ENCODE results near the gene ATAD3C. TPM values are rescaled to one million over a fixed set of nuclear protein-coding genes. Genes with fewer than 3 reads are reported as not detected.

Gene ATAD3C
- polyA plus RNA-seq, 1 of the 3 experiments (the other 2 are of a cell fraction): 0.38 TPM

GRCh38 chr1:1419363-1419812, 30.1 kb upstream of the ATAD3C start (continued):
- no peak for TF ChIP-seq JUND (IDR thresholded peaks at IDR 0.05)

GRCh38 chr1:1419813-1420653, 29.5 kb upstream of the ATAD3C start:
- WGBS (ENCODE audit: low lambda C conversion rate): 13% methylated on average over 6 of the region's 112 CpGs
- no peak for TF ChIP-seq RCOR1 (IDR thresholded peaks at IDR 0.05; ENCODE audit: low read length)
- no peak for TF ChIP-seq ELF1 (IDR thresholded peaks at IDR 0.05)
- no peak for TF ChIP-seq GABPA (IDR thresholded peaks at IDR 0.05; ENCODE audit: low read depth)
- TF ChIP-seq TAF1 (IDR thresholded peaks at IDR 0.05; ENCODE audit: borderline replicate concordance, low read depth, low read length): no peak
- no peak for TF ChIP-seq TCF12 (IDR thresholded peaks at IDR 0.05)
- TF ChIP-seq SMC3 (IDR thresholded peaks at IDR 0.05; ENCODE audit: low read depth, low read length): no peak
- no peak for TF ChIP-seq REST (IDR thresholded peaks at IDR 0.05; ENCODE audit: low read depth, low read length)
- no peak for TF ChIP-seq GATA2 (CRISPR knock-in tag; IDR thresholded peaks at IDR 0.05)
- TF ChIP-seq ZBTB33 (IDR thresholded peaks at IDR 0.05; ENCODE audit: borderline replicate concordance, low read depth): no peak
- TF ChIP-seq FOXJ3 (CRISPR knock-in tag; IDR thresholded peaks at IDR 0.05): no peak
- no peak for TF ChIP-seq EP300 (IDR thresholded peaks at IDR 0.05; ENCODE audit: borderline replicate concordance in 1 of 2, low read depth in 1 of 2, low read length in 1 of 2)
- TF ChIP-seq USF1 (IDR thresholded peaks at IDR 0.05; ENCODE audit: borderline replicate concordance, low read depth): no peak
- no peak for TF ChIP-seq MXI1 (IDR thresholded peaks at IDR 0.05; ENCODE audit: low read depth, low read length)
- TF ChIP-seq MEF2A (IDR thresholded peaks at IDR 0.05; ENCODE audit: borderline replicate concordance, low read depth): no peak
- no peak for TF ChIP-seq PBX3 (IDR thresholded peaks at IDR 0.05)
- no peaks in the 10 kb centered on the region for H3K79me2 ChIP-seq (ENCODE audit: insufficient read depth)
- no peak overlapping the region for H3K4me3 ChIP-seq (ENCODE audit: low read depth in 2 of 2, low read length in 1 of 2)
- no peak overlapping the region for H2AFZ ChIP-seq (ENCODE audit: low read depth)
- no peaks in the 10 kb centered on the region for H3K27me3 ChIP-seq (ENCODE audit: insufficient read depth)
- ChIA-PET POLR2A (interaction anchor here (1.0 to 1.3 kb wide), 2 partner anchors 12 to 20 kb away, joined by 3 to 4 read pairs; no protein-coding TSS in a partner anchor), CTCF (interaction anchor here (1.1 to 2.8 kb wide), 2 partner anchors 12 to 48 kb away, joined by 3 to 14 read pairs; partner anchors contain the start of gene MRPL20)
- no peaks in the 10 kb centered on the region for H3K9me2 ChIP-seq
- no peaks in the 10 kb centered on the region for H3F3A ChIP-seq (replicated peaks; ENCODE audit: insufficient read depth)
- no peaks in the 10 kb centered on the region for H3K36me3 ChIP-seq (replicated peaks in 1 of 2; ENCODE audit: control insufficient read depth in 1 of 2, insufficient read depth in 2 of 2, low read length in 1 of 2)
- H3K9ac ChIP-seq: no peak overlapping the region
- no peaks in the 10 kb centered on the region for H3K9me3 ChIP-seq
- DNase-seq: peak; percentile 84
- H3K4me2 ChIP-seq: no peak overlapping the region
- H3K27ac ChIP-seq (ENCODE audit: low read depth in 2 of 2, low read length in 1 of 2): no peak overlapping the region
- H3K4me1 ChIP-seq (ENCODE audit: control insufficient read depth in 1 of 2, insufficient read depth in 2 of 2, low read depth in 1 of 2, low read length in 1 of 2): no peaks in the 10 kb centered on the region; a peak in 2 of 4 replicates
- H4K20me1 ChIP-seq (ENCODE audit: insufficient read depth): no peaks in the 10 kb centered on the region

Data from SK-N-SH (cell line).